Ovary (tissue), 9 donors: ENCODE data around the gene CD247. TPM values are rescaled to one million over a fixed set of nuclear protein-coding genes. Genes with fewer than 3 reads are reported as not detected.

ENCODE experiments used
- DNase-seq, 5 donors: peaks; one replicate each; pipeline ENCODE4 v3.0.0-alpha.2; 2019 to 2020
- H3K27ac ChIP-seq, 2 donors: fragments of 200-600 bp; one replicate each; pipeline versions ENCODE4 v1.5.1 to v1.8.0; 2019 to 2022
- H3K27me3 ChIP-seq: fragments of 200-600 bp; one replicate; pipeline ENCODE4 v1.8.0; 2022
- H3K36me3 ChIP-seq: fragments of 200-600 bp; sonication (generic); one replicate; pipeline ENCODE4 v1.5.1; 2019
- H3K4me1 ChIP-seq: one replicate; pipeline ENCODE4 v1.8.1; 2013; ENCODE audit warnings: mild to moderate bottlenecking, moderate library complexity; ENCODE audit not compliant: insufficient read depth
- H3K4me3 ChIP-seq: fragments of 200-600 bp; sonication (generic); one replicate; pipeline ENCODE4 v1.5.1; 2017
- H3K9me3 ChIP-seq, 2 donors: fragments of 200-600 bp in 1 of 2; sonication (generic) in 1 of 2; one replicate each; pipeline versions ENCODE4 v1.5.1 to v1.8.1; 2013 to 2019; ENCODE audit warnings: mild to moderate bottlenecking in 1 of 2, moderate library complexity in 1 of 2
- EP300 ChIP-seq: sonication (generic); formaldehyde crosslinking; IDR thresholded peaks from one replicate; pipeline ENCODE4 v1.6.1; 2017; ENCODE audit warnings: antibody characterized with exemption
- POLR2A ChIP-seq: fragments of 450-650 bp; IDR thresholded peaks from one replicate; pipeline ENCODE4 v1.6.1; 2017; ENCODE audit warnings: antibody characterized with exemption, mild to moderate bottlenecking, moderate library complexity
- WGBS, 3 donors: extraction: QIAGEN DNeasy Blood & Tissue Kit in 1 of 3; methylation state at CpG; one replicate each; pipeline versions ENCODE4 v1.1.5 to v1.1.7; 2013 to 2017; 5-methylcytosine and 5-hydroxymethylcytosine counted together
- intact Hi-C, 4 donors: fragments of 100-400 bp; cut with DNase I; formaldehyde crosslinking; loops; one replicate each; pipeline versions ENCODE4 v1.11.0 to v1.15.1; 2022 to 2023
- polyA plus RNA-seq, 2 donors: library from polyadenylated mRNA; stranded (reverse); fragments of 200-250 nt in 1 of 2; fragments of 350-450 nt in 1 of 2; fragmentation: Illumina TruSeq in 1 of 2; extraction: RNeasy Lipid Tissue Mini Kit (QIAGEN cat#74804) in 1 of 2; gene quantifications; one replicate each; pipeline ENCODE4 v1.2.3, GENCODE V29; 2013 to 2014
- total RNA-seq, 7 donors: library from RNA; depleted of rRNA in 2 of 7; stranded (reverse); fragments of >200 nt in 2 of 7; fragmentation: NEBNext Ultra II Directional in 3 of 7; extraction: Animal tissue kit (Norgen Biotek cat#: 25700) in 3 of 7; gene quantifications; one replicate each; pipeline versions ENCODE4 v1.1.0 to v1.2.4, GENCODE V29; 2016 to 2023
- TF ChIP-seq, protein P1 (sequence below), 3 donors: fragments of 450-650 bp in 2 of 3; fragments of 200-600 bp in 1 of 3; IDR thresholded peaks; one replicate each; pipeline versions ENCODE4 v1.5.1 to v1.8.0; 2016 to 2022; ENCODE audit warnings: antibody characterized with exemption in 3 of 3, mild to moderate bottlenecking in 1 of 3
- donor health status: DM: no; HTN: no; CAD: no; lungs with moderate emphysema.
- donor health status: DM: no; HTN: no; CAD: no.
- donor health status: Bipolar disorder and iron deficiency.
- donor health status: DM: yes; HTN: yes; CAD: no.
- donor health status: DM: no; HTN: no; CAD: no.
- donor health status: DM: yes; HTN: yes; CAD: no.

The CD247 gene
- total and polyA plus RNA-seq, 9 donors, result 0.32 to 3.3 (median 0.47) TPM

GRCh38 chr1:167548059-167548932, 30.0 kb upstream of the CD247 start:
- peak overlapping the region in 1 of 2 donors; percentile 9 for H3K27ac ChIP-seq
- 43 to 47% (median 44%) methylated on average over 5 of the region's 5 CpGs for WGBS, 3 donors
- H3K36me3 ChIP-seq, result no peaks in the 10 kb centered on the region
- DNase-seq, result no peak
- no peak overlapping the region for H3K4me3 ChIP-seq
- H3K27me3 ChIP-seq, result no peaks in the 10 kb centered on the region
- no peaks in the 10 kb centered on the region for H3K9me3 ChIP-seq
- H3K4me1 ChIP-seq, result peaks cover 10% of the 10 kb centered on the region
- intact Hi-C loops, result no loop called here
- TF ChIP-seq EP300 (no peak), POLR2A (no peak)
- TF ChIP-seq, protein P1, sequence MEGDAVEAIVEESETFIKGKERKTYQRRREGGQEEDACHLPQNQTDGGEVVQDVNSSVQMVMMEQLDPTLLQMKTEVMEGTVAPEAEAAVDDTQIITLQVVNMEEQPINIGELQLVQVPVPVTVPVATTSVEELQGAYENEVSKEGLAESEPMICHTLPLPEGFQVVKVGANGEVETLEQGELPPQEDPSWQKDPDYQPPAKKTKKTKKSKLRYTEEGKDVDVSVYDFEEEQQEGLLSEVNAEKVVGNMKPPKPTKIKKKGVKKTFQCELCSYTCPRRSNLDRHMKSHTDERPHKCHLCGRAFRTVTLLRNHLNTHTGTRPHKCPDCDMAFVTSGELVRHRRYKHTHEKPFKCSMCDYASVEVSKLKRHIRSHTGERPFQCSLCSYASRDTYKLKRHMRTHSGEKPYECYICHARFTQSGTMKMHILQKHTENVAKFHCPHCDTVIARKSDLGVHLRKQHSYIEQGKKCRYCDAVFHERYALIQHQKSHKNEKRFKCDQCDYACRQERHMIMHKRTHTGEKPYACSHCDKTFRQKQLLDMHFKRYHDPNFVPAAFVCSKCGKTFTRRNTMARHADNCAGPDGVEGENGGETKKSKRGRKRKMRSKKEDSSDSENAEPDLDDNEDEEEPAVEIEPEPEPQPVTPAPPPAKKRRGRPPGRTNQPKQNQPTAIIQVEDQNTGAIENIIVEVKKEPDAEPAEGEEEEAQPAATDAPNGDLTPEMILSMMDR (IDR thresholded peaks at IDR 0.05), result no peak

- intact Hi-C loops, result no loop called here
- Histone ChIP-seq H3K4me3 (no peak overlapping the region), H3K27ac (no peak overlapping the region), H3K4me1 (peaks cover 4% of the 10 kb centered on the region), H3K27me3 (no peaks in the 10 kb centered on the region), H3K9me3 (no peaks in the 10 kb centered on the region), H3K36me3 (no peaks in the 10 kb centered on the region)
- DNase-seq, result no peak
- no peak for TF ChIP-seq EP300
- TF ChIP-seq POLR2A, result no peak
- TF ChIP-seq, protein P1 (IDR thresholded peaks at IDR 0.05), result no peak
- WGBS, 3 donors, result 82 to 90% (median 84%) methylated on average over 1 of the region's 1 CpG
Observed at GRCh38 chr1:167546935-167547334, 28.6 kb upstream of the CD247 start.

- Histone ChIP-seq H3K36me3 (no peaks in the 10 kb centered on the region), H3K27ac (no peak overlapping the region), H3K4me3 (no peak overlapping the region), H3K27me3 (no peaks in the 10 kb centered on the region), H3K9me3 (no peaks in the 10 kb centered on the region), H3K4me1 (peaks cover 4% of the 10 kb centered on the region)
- DNase-seq, result no peak
- WGBS, 3 donors, result 66 to 90% (median 78%) methylated on average over 4 of the region's 4 CpGs
- TF ChIP-seq POLR2A (no peak), EP300 (no peak)
- TF ChIP-seq, protein P1 (IDR thresholded peaks at IDR 0.05), result no peak
- intact Hi-C loops, result no loop called here
Observed at GRCh38 chr1:167545349-167545748, 27.0 kb upstream of the CD247 start.

- intact Hi-C loops, result no loop called here
- Histone ChIP-seq H3K27me3 (no peaks in the 10 kb centered on the region), H3K27ac (no peak overlapping the region), H3K4me1 (peaks cover 4% of the 10 kb centered on the region), H3K4me3 (no peak overlapping the region), H3K9me3 (no peaks in the 10 kb centered on the region), H3K36me3 (no peaks in the 10 kb centered on the region)
- TF ChIP-seq, protein P1 (IDR thresholded peaks at IDR 0.05), result no peak
- TF ChIP-seq EP300 (no peak), POLR2A (no peak)
- WGBS, 3 donors, result 79 to 99% (median 98%) methylated on average over 3 of the region's 3 CpGs
- no peak for DNase-seq
Observed at GRCh38 chr1:167544447-167545093, 26.2 kb upstream of the CD247 start.
